Measurements from ENCODE around the gene DACT2.
"Not testable (repeated sequence)": the region's sequence is repeated elsewhere in the genome, so short reads cannot be mapped to it uniquely, and the experiment has no call there.

The DACT2 gene

DNA sequence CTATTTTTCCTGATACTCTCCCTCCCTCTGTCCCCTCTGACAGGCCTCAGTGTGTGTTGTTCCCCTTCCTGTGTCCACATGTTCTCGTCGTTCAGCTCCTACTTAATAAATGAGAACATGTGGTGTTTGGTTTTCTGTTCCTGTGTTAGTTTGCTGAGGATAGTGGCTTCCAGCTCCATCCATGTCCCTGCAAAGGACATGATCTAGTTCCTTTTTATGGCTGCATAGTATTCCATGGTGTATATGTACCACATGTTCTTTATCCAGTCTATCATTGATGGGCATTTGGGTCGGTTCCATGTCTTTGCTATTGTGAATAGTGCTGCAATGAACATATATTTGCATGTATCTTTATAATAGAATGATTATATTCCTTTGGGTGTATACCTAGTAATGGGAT is 51.8 kb downstream of the DACT2 start:
- H3K27ac Mint-ChIP-seq; H3K27me3 Mint-ChIP-seq (ENCODE audit: low read depth); H3K4me1 Mint-ChIP-seq (ENCODE audit: low read depth); H3K9me3 Mint-ChIP-seq; H3K36me3 Mint-ChIP-seq (ENCODE audit: low read depth); H3K4me3 Mint-ChIP-seq: not testable (repeated sequence)

DNA sequence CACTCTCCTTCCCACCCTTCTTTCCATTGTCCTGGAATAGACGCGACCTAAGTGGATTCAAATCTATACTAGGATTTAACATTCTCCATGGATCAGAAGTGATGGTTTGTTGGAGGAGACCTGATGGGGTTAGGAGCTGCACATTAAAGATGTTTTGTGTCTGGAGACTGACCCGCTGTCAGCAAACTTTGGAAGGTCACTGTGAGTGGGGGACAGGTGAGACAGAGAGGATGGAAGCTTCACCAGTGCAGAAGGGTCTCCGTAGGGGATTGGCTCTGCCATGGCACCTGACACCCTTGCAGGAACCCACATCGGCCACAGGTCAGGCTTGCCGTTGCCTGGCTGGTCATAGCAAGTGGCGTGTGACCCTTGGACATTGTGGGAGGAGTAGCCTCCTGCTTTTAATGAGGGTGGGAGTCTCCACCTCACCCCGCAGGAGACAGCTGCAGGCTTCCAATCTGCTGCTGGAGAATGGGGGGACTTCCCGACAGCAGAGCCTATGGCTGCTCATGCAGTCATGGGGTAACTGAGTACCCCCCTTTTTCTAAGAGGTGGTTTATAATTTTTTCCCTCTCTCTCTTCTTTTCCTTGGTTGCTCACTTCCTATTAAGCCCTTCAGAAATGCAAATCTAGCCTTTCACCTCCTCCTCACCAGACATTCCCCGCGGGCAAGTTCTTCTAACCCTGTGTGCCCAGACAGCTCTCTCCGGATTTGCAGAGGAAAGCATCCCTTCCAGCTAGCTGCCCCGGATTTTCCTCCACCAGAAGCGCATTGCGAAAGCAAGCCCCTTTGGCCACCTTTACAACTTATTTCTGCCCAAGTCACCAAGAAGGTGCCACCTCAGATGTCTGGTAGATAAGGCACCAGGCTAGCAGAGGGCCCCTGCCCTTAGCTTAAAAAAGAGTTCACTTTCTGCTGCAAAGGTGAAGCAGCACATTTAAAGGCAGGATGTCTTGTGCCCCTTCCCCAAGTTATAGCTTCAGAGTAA is 53.5 kb downstream of the DACT2 start:
- Mint-ChIP-seq H3K9me3 (no peaks in the 10 kb centered on the region), H3K27me3 (ENCODE audit: low read depth) (no peaks in the 10 kb centered on the region), H3K4me1 (ENCODE audit: low read depth) (no peaks in the 10 kb centered on the region), H3K4me3 (no peak overlapping the region), H3K36me3 (ENCODE audit: low read depth) (no peaks in the 10 kb centered on the region), H3K27ac (no peak overlapping the region)

DNA sequence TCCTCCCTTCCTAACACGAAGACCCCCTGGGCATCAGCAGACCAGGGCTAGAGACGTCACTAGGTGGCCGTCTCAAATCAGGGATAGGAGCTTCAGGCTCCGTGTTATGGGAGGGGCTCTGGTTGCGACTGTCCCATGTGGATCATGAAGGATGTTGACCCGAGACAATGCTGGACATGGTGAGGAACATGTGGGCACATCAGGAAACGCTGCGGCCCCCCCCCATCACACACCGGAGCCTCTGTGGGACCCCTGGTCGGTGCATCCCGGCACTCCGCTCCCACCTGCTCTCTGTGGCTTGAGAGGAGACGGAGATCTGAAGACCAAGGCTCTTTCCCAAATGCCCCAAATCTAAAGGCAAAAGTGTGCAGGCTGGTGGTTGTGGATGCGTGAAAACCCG is 54.2 kb downstream of the DACT2 start:
- Mint-ChIP-seq H3K4me1 (ENCODE audit: low read depth) (no peaks in the 10 kb centered on the region), H3K27ac (no peak overlapping the region), H3K36me3 (ENCODE audit: low read depth) (no peaks in the 10 kb centered on the region), H3K27me3 (ENCODE audit: low read depth) (no peaks in the 10 kb centered on the region), H3K4me3 (no peak overlapping the region), H3K9me3 (no peaks in the 10 kb centered on the region)

DNA sequence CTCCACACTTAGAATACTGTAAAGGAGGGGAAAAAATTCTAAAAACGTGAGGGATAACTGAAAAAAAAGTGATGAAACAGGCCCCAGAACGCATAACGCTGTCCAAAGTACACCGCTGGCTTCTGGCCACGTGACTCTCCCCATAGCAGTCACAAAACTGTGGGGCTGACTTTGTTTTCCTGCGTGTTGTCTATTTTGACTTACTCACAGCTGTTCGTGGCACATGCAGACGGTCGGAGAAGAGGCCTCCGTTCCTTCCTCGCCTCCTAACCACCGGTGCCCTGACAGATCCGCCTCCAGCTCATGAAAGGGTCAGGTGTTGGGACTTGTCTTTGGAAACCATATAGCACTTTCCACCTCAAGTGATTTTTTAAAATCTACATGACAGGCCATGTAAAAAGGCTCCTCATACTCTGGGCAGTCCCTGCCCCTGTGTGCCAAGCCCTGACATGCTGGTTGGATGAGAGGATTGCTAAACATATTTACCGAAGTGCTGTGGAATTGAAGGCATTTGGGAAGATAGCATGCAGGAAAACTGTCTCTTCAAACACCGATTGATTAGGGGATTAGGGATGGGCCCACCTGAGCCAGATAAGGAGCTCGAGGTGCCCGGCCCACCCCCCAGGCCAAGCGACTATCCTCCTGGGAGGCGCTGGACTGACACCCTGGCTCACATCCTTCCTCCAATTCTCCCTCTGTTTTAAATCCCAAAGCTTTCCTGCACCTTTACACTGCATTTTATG is 54.8 kb downstream of the DACT2 start:
- Mint-ChIP-seq H3K36me3 (ENCODE audit: low read depth) (no peaks in the 10 kb centered on the region), H3K4me3 (no peak overlapping the region), H3K27me3 (ENCODE audit: low read depth) (no peaks in the 10 kb centered on the region), H3K4me1 (ENCODE audit: low read depth) (no peaks in the 10 kb centered on the region), H3K9me3 (no peaks in the 10 kb centered on the region), H3K27ac (no peak overlapping the region)

DNA sequence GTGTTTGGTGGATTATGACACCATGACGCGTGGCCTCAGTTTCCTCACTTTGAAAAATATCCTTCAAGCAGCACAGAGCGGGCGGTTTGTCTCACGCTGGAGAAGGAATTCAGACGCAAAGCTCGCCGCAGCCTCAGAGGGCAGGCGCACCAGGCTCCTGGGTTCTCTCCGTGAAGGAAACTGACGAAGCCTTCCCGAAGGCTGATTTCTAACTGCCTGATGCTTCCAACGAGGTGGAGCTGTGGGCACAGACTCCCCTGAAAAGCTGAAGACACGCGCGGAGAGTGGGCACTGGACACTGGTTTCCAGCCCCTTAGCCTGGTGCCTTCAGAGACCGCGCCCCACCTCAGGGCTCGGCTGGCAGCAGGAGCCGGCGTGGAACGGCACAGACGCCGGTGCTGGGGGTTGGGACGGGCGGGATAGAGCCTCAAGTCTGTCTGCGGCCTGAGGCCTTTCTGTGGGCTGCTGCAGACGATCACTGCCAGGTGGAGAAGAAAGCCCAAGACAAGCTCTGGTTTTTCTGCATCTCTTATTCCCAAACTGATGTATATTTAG is 56.1 kb downstream of the DACT2 start:
- H3K4me3 Mint-ChIP-seq: no peak overlapping the region
- H3K9me3 Mint-ChIP-seq: no peaks in the 10 kb centered on the region
- H3K27me3 Mint-ChIP-seq (ENCODE audit: low read depth): no peaks in the 10 kb centered on the region
- H3K36me3 Mint-ChIP-seq (ENCODE audit: low read depth): no peaks in the 10 kb centered on the region
- H3K4me1 Mint-ChIP-seq (ENCODE audit: low read depth): no peaks in the 10 kb centered on the region
- H3K27ac Mint-ChIP-seq: no peak overlapping the region

DNA sequence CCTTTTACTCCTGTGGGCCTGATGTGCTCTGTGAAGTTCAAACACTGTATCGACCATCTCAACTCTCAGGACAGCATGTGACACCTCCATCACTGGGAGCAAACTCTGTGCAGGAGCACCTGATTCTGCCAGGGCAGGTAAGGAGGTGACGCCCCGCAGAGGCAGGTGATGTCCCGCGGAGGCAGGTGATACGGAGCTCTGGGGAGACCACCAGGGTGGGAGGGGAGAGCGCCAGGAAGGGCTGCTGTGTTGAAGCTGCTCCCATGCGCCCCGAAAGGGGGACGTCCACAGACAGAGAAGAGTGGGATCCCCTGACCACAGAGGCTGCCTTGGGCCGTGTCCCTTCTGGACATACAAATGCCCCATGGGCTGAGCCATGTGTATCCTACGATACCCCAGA is 58.3 kb downstream of the DACT2 start:
- Mint-ChIP-seq H3K27me3 (ENCODE audit: low read depth) (no peaks in the 10 kb centered on the region), H3K9me3 (no peaks in the 10 kb centered on the region), H3K27ac (no peak overlapping the region), H3K4me1 (ENCODE audit: low read depth) (no peaks in the 10 kb centered on the region), H3K4me3 (no peak overlapping the region), H3K36me3 (ENCODE audit: low read depth) (no peaks in the 10 kb centered on the region)

DNA sequence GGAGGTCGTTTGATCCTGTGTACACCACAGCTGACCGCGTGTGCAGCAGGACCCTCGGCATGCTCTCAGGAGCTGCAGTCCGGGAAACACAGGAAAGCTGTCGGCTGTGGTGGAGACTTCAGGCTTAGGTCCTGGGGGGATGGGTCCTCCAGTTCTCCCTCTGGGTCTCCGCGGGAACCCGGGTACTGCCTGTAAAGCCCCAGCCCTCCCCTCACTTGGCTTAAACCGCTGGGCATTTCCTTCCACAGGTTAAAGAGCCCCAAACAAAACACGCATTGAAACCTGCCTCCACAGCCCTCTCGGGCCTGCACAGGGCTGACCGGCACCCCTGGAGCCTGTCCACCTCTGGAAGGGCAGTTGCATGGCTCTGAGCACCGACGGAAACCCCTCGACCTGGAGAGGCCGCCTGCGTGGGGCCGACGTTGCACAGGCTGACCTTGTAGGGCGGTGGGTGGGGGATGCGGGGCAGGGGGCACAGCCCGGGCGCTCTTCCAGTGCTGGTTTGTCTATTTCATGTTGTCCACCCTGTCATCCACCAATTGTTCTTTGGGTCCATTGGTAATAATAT is 59.1 kb downstream of the DACT2 start:
- Mint-ChIP-seq H3K4me3 (no peak overlapping the region), H3K27ac (no peak overlapping the region), H3K9me3 (no peaks in the 10 kb centered on the region), H3K27me3 (ENCODE audit: low read depth) (no peaks in the 10 kb centered on the region), H3K36me3 (ENCODE audit: low read depth) (no peaks in the 10 kb centered on the region), H3K4me1 (ENCODE audit: low read depth) (no peaks in the 10 kb centered on the region)

DNA sequence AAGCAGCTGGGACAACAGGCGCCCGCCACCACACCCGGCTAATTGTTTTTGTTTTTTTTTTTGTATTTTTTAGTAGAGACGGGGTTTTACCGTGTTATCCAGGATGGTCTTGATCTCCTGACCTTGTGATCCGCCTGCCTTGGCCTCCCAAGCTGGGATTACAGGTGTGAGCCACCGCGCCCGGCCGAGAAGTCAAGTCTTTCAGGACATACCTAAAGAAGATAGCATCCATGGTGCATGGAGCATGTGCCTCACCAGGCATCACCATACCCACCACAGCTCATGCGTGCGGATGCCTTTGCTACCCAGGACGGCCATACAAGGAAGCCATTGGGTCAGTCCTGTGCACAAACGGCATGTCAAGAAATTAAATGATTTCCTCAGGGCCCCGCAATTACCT is 60.8 kb downstream of the DACT2 start:
- H3K27me3 Mint-ChIP-seq (ENCODE audit: low read depth): no peaks in the 10 kb centered on the region
- H3K36me3 Mint-ChIP-seq (ENCODE audit: low read depth): no peaks in the 10 kb centered on the region
- H3K9me3 Mint-ChIP-seq: peaks cover 3% of the 10 kb centered on the region
- no peak overlapping the region for H3K27ac Mint-ChIP-seq
- H3K4me1 Mint-ChIP-seq (ENCODE audit: low read depth): no peaks in the 10 kb centered on the region
- H3K4me3 Mint-ChIP-seq: no peak overlapping the region

DNA sequence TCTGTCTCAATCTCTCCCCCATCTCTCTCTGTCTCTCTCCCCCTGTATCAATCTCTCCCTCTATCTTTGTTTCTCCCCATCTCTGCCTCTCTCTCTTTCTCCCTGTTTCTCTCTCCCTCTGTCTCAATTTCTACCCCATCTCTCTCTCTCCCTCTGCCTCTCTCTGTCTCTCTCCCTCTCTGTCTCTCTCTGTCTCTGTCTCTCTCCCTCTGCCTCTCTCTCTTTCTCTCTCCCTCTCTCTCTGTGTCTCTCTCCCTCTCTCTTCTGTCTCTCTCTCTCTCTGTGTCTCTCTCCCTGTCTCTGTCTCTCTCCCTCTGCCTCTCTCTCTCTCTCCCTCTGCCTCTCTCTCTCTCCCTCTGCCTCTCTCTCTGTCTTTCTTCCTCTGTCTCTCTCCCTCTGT is 62.6 kb downstream of the DACT2 start:
- Mint-ChIP-seq H3K9me3 (peaks cover 3% of the 10 kb centered on the region), H3K27me3 (ENCODE audit: low read depth) (no peaks in the 10 kb centered on the region), H3K36me3 (ENCODE audit: low read depth) (no peaks in the 10 kb centered on the region), H3K27ac (no peak overlapping the region), H3K4me1 (ENCODE audit: low read depth) (no peaks in the 10 kb centered on the region), H3K4me3 (no peak overlapping the region)
